IMR-90 (cell line): ENCODE results near the gene DOK3. TPM values are rescaled to one million over a fixed set of nuclear protein-coding genes. Genes with fewer than 3 reads are reported as not detected.

ENCODE experiments used
- ATAC-seq: fragments of 200-7000 bp; cut with Tn5 transposase; 2 replicates; pipeline ENCODE4 v1.9.1; 2020; ENCODE audit warnings: low read depth, mild to moderate bottlenecking, moderate library complexity
- BruUV-seq: library from RNA; stranded (reverse); fragments of 400-500 nt; replicated peaks from 2 replicates; lab custom pipeline; 2021; lab: Mats Ljungman, UMichigan
- CTCF ChIA-PET: fragments of 300-600 bp; formaldehyde crosslinking; extraction: SDS; loops from one replicate; lab custom pipeline; 2021; ENCODE audit warnings: antibody characterized with exemption; lab: Yijun Ruan, JAX
- POLR2A ChIA-PET: fragments of 300-600 bp; sonication (Branson Sonifier 250); formaldehyde crosslinking; loops from one replicate; lab custom pipeline; 2022; ENCODE audit warnings: antibody characterized with exemption; ENCODE audit not compliant: unreplicated experiment; lab: Charles Lee
- DNase-seq: peaks from one replicate; pipeline ENCODE4 v3.0.0; 2013
- H2AFZ ChIP-seq: replicated peaks from 2 replicates; pipeline ENCODE3; 2013; ENCODE audit warnings: low read length, mild to moderate bottlenecking; ENCODE audit not compliant: poor library complexity
- H2AK5ac ChIP-seq: 2 replicates; pipeline ENCODE4 v1.6.1; 2013; ENCODE audit warnings: low read depth, low read length, inconsistent platforms
- H2AK9ac ChIP-seq: replicated peaks from 2 replicates; pipeline ENCODE3; 2013; ENCODE audit warnings: mild to moderate bottlenecking, low read depth, low read length, moderate library complexity; ENCODE audit not compliant: poor library complexity
- H2BK120ac ChIP-seq: 2 replicates; pipeline ENCODE4 v1.6.1; 2013; ENCODE audit warnings: low read depth, low read length, inconsistent platforms
- H2BK15ac ChIP-seq: 3 replicates; pipeline ENCODE4 v1.6.1; 2013; ENCODE audit warnings: low read depth, low read length, inconsistent platforms
- H2BK20ac ChIP-seq: 2 replicates; pipeline ENCODE4 v1.6.1; 2013; ENCODE audit warnings: low read depth, mild to moderate bottlenecking, inconsistent platforms, low read length, moderate library complexity
- H2BK5ac ChIP-seq: 2 replicates; pipeline ENCODE4 v1.6.1; 2013; ENCODE audit warnings: mild to moderate bottlenecking, low read depth, low read length, inconsistent platforms; ENCODE audit not compliant: poor library complexity, severe bottlenecking
- H3K14ac ChIP-seq: replicated peaks from 2 replicates; pipeline ENCODE4 v1.6.1; 2013; ENCODE audit warnings: low read depth, low read length, inconsistent platforms
- H3K18ac ChIP-seq: 2 replicates; pipeline ENCODE4 v1.6.1; 2013; ENCODE audit warnings: low read depth, low read length, control low read depth
- H3K23ac ChIP-seq: 2 replicates; pipeline ENCODE4 v1.6.1; 2013; ENCODE audit warnings: low read depth, low read length, inconsistent platforms
- H3K27ac ChIP-seq: 2 replicates; pipeline ENCODE4 v1.5.1; 2013; ENCODE audit warnings: mild to moderate bottlenecking, control low read depth, low read length; ENCODE audit not compliant: insufficient read depth
- H3K27me3 ChIP-seq: 2 replicates; pipeline ENCODE4 v1.6.1; 2013; ENCODE audit warnings: low read length; ENCODE audit not compliant: control insufficient read depth, insufficient read depth
- H3K36me3 ChIP-seq: 2 replicates; pipeline ENCODE4 v1.6.1; 2013; ENCODE audit warnings: low read length, mixed read lengths; ENCODE audit not compliant: control insufficient read depth, insufficient read depth
- H3K4ac ChIP-seq: 2 replicates; pipeline ENCODE4 v1.6.1; 2013; ENCODE audit warnings: low read depth, low read length, inconsistent platforms
- H3K4me1 ChIP-seq: 2 replicates; pipeline ENCODE4 v1.6.1; 2013; ENCODE audit warnings: low read length, mixed read lengths; ENCODE audit not compliant: control insufficient read depth, insufficient read depth
- H3K4me2 ChIP-seq: 2 replicates; pipeline ENCODE4 v1.6.1; 2013; ENCODE audit warnings: low read depth, mild to moderate bottlenecking, control low read depth, low read length, moderate library complexity
- H3K4me3 ChIP-seq: 2 replicates; pipeline ENCODE4 v1.5.1; 2013; ENCODE audit warnings: low read depth, mild to moderate bottlenecking, control low read depth, low read length, moderate library complexity; ENCODE audit not compliant: insufficient read depth
- H3K56ac ChIP-seq: 2 replicates; pipeline ENCODE4 v1.6.1; 2013; ENCODE audit warnings: low read length, inconsistent platforms; ENCODE audit not compliant: insufficient read depth; ENCODE audit errors: extremely low read depth
- H3K79me1 ChIP-seq, 2 experiments: 2 replicates each; pipeline ENCODE4 v1.6.1; 2013; ENCODE audit warnings: low read length in 2 of 2, inconsistent platforms in 1 of 2, low read depth in 1 of 2
- H3K9ac ChIP-seq: 2 replicates; pipeline ENCODE4 v1.6.1; 2013; ENCODE audit warnings: low read depth, low read length, control low read depth
- H3K9me1 ChIP-seq: 2 replicates; pipeline ENCODE4 v1.6.1; 2013; ENCODE audit warnings: low read length, inconsistent platforms; ENCODE audit not compliant: insufficient read depth
- H3K9me3 ChIP-seq: 2 replicates; pipeline ENCODE4 v1.6.1; 2013; ENCODE audit warnings: low read length; ENCODE audit not compliant: control insufficient read depth, insufficient read depth
- H4K20me1 ChIP-seq: 2 replicates; pipeline ENCODE4 v1.6.1; 2013; ENCODE audit warnings: low read length, inconsistent platforms; ENCODE audit not compliant: insufficient read depth
- H4K5ac ChIP-seq: 2 replicates; pipeline ENCODE4 v1.6.1; 2013; ENCODE audit warnings: mild to moderate bottlenecking, low read depth, low read length, control low read depth
- H4K8ac ChIP-seq, 2 experiments: 2 replicates each; pipeline ENCODE4 v1.6.1; 2013; ENCODE audit warnings: low read depth in 2 of 2, low read length in 2 of 2, control low read depth in 1 of 2, inconsistent platforms in 1 of 2
- H4K91ac ChIP-seq: 2 replicates; pipeline ENCODE4 v1.6.1; 2013; ENCODE audit warnings: low read depth, low read length, inconsistent platforms; ENCODE audit not compliant: insufficient read depth
- CHD1 ChIP-seq: IDR thresholded peaks from 2 replicates; pipeline ENCODE4 v1.6.1; 2012; ENCODE audit warnings: low read depth, low read length, improper control_type of control experiment
- FOS ChIP-seq: fragments of 150-350 bp; IDR thresholded peaks from 2 replicates; pipeline ENCODE4 v1.6.1; 2016; ENCODE audit warnings: low read depth, low read length
- MAZ ChIP-seq: IDR thresholded peaks from 2 replicates; pipeline ENCODE4 v1.6.1; 2012; ENCODE audit warnings: low read depth, mild to moderate bottlenecking, low read length, improper control_type of control experiment, moderate library complexity, borderline replicate concordance
- NFE2L2 ChIP-seq: fragments of 150-350 bp; IDR thresholded peaks from 2 replicates; pipeline ENCODE4 v1.6.1; 2016; ENCODE audit warnings: low read depth, mild to moderate bottlenecking, low read length
- RAD21 ChIP-seq: IDR thresholded peaks from 2 replicates; pipeline ENCODE4 v1.6.1; 2012; ENCODE audit warnings: low read length, improper control_type of control experiment
- RCOR1 ChIP-seq: IDR thresholded peaks from 2 replicates; pipeline ENCODE4 v1.6.1; 2012; ENCODE audit warnings: mild to moderate bottlenecking, low read length, improper control_type of control experiment; ENCODE audit not compliant: insufficient replicate concordance
- RFX5 ChIP-seq: IDR thresholded peaks from 2 replicates; pipeline ENCODE4 v1.8.0; 2012; ENCODE audit warnings: low read depth, mild to moderate bottlenecking, low read length, moderate library complexity
- SMC3 ChIP-seq: fragments of 150-350 bp; IDR thresholded peaks from 2 replicates; pipeline ENCODE4 v1.6.1; 2016; ENCODE audit warnings: low read depth, mild to moderate bottlenecking, antibody characterized with exemption, low read length, moderate library complexity
- whole genome bisulfite sequencing, 2 experiments: methylation state at CpG; one replicate each; pipeline versions ENCODE4 v1.1.5 to v1.1.7; 2013; ENCODE audit warnings: missing lambda C conversion rate in 2 of 2; ENCODE audit not compliant: insufficient read length in 1 of 2; ENCODE audit errors: extremely low coverage in 2 of 2; 5-methylcytosine and 5-hydroxymethylcytosine counted together
- dilution Hi-C: fragments of 300-500 bp; cut with HindIII; formaldehyde crosslinking; loops from one replicate; pipeline ENCODE4 v1.14.3; 2018; ENCODE audit warnings: low sequenced_read_pairs; ENCODE audit not compliant: unreplicated experiment
- in situ Hi-C: fragments of 300-500 bp; cut with MboI; formaldehyde crosslinking; loops from 3 replicates; pipeline ENCODE4 v1.14.3; 2019; ENCODE audit warnings: low sequenced_read_pairs, inconsistent platforms, mixed read lengths
- intact Hi-C: fragments of 100-400 bp; cut with micrococcal nuclease; formaldehyde crosslinking; loops from 2 replicates; pipeline ENCODE4 v1.10.0; 2022
- polyA plus RNA-seq, 3 experiments: library from polyadenylated mRNA; depleted of rRNA; stranded (reverse); fragments of >200 nt; gene quantifications; 2 replicates each; pipeline ENCODE4 v1.2.3, GENCODE V29; 2012; ENCODE audit warnings: low replicate concordance in 1 of 3
- total RNA-seq: library from RNA; depleted of rRNA; stranded (reverse); fragments of >200 nt; gene quantifications from 2 replicates; pipeline ENCODE4 v1.2.3, GENCODE V29; 2012
- TF ChIP-seq, protein P1 (sequence below): fragments of 150-350 bp; IDR thresholded peaks from 2 replicates; pipeline ENCODE4 v1.6.1; 2017; ENCODE audit warnings: mild to moderate bottlenecking, antibody characterized with exemption, low read length, low read depth
- TF ChIP-seq, protein P2 (sequence below): conservative IDR thresholded peaks from 2 replicates; pipeline ENCODE4 v1.5.1; 2012; ENCODE audit warnings: mild to moderate bottlenecking, low read depth, low read length, improper control_type of control experiment

The DOK3 gene
- total and polyA plus RNA-seq, 2 of the 4 experiments (the other 2 are of a cell fraction) = 0.54 to 3.9 TPM

DNA sequence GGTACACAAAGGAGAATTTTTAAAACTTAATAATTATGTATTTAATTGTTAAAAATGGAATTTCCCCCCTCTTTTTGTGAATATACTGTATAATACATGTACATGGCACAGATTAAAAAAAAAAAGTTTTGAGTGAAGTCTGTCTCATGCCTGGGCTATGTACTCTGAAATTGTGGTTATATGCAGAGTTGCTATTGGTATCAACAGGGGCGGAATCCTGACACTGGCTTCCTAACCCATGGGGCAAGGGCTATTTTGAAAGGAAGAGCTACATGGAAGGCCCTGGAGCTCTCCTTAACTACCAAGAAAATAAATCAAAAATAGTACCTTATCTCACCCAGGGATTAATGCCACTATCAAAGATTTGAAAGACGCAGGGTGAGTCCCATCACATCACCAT lies 45.6 kb upstream of the DOK3 start:
- Histone ChIP-seq H2BK15ac (no peak overlapping the region), H3K79me1 (peaks cover 3 to 39% of the 10 kb centered on the region in 2 experiments; a peak in 2 of 4 replicates), H2BK5ac (no peak overlapping the region), H2BK120ac (no peak overlapping the region), H3K9me1 (peaks cover 18% of the 10 kb centered on the region), H4K20me1 (peaks cover 34% of the 10 kb centered on the region), H3K18ac (no peak overlapping the region), H4K8ac (peak overlapping the region; percentile 87 to 96; a peak in 2 of 4 replicates), H3K36me3 (peaks cover 5% of the 10 kb centered on the region; the same call in 1 of the 2 replicates), H2BK20ac (0 out of 2 replicates have a peak overlapping the region, but pooled peaks have one; percentile 53), H3K9ac (no peak overlapping the region), H3K4me1 (peaks cover 14% of the 10 kb centered on the region), H2AFZ (no peak overlapping the region), H4K5ac (no peak overlapping the region), H3K4me2 (no peak overlapping the region), H3K4ac (no peak overlapping the region), H3K14ac (no peak overlapping the region), H2AK5ac (no peak overlapping the region), H3K23ac (no peak overlapping the region), H4K91ac (no peak overlapping the region), H3K4me3 (no peak overlapping the region), H2AK9ac (no peak overlapping the region), H3K27ac (no peak overlapping the region), H3K56ac (no peak overlapping the region), H3K27me3 (no peaks in the 10 kb centered on the region), H3K9me3 (no peaks in the 10 kb centered on the region)
- BruUV-seq = no TSS peak
- CTCF ChIA-PET = interaction anchor here (1.0 kb wide), 1 partner anchor 11 kb away, joined by 3 read pairs; no protein-coding TSS in a partner anchor
- DNase-seq = no peak
- TF ChIP-seq, protein P1, sequence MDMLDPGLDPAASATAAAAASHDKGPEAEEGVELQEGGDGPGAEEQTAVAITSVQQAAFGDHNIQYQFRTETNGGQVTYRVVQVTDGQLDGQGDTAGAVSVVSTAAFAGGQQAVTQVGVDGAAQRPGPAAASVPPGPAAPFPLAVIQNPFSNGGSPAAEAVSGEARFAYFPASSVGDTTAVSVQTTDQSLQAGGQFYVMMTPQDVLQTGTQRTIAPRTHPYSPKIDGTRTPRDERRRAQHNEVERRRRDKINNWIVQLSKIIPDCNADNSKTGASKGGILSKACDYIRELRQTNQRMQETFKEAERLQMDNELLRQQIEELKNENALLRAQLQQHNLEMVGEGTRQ = no peak
- TF ChIP-seq MAZ (no peak), FOS (no peak), CHD1 (no peak), RFX5 (no peak), RCOR1 (no peak), RAD21 (no peak), NFE2L2 (no peak), SMC3 (no peak)
- TF ChIP-seq, protein P2, sequence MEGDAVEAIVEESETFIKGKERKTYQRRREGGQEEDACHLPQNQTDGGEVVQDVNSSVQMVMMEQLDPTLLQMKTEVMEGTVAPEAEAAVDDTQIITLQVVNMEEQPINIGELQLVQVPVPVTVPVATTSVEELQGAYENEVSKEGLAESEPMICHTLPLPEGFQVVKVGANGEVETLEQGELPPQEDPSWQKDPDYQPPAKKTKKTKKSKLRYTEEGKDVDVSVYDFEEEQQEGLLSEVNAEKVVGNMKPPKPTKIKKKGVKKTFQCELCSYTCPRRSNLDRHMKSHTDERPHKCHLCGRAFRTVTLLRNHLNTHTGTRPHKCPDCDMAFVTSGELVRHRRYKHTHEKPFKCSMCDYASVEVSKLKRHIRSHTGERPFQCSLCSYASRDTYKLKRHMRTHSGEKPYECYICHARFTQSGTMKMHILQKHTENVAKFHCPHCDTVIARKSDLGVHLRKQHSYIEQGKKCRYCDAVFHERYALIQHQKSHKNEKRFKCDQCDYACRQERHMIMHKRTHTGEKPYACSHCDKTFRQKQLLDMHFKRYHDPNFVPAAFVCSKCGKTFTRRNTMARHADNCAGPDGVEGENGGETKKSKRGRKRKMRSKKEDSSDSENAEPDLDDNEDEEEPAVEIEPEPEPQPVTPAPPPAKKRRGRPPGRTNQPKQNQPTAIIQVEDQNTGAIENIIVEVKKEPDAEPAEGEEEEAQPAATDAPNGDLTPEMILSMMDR = no peak
- dilution Hi-C loops (no loop called here), in situ Hi-C loops (no loop called here), intact Hi-C loops (no loop called here)
- 80% methylated on average over 1 of the region's 2 CpGs; no CpG with 5 or more reads in 1 of the 2 experiments for WGBS, 2 experiments
- POLR2A ChIA-PET = no interaction called here
- no peak for ATAC-seq
